ELR (cell line): ENCODE data around the gene PIP4K2A.
"Not testable (repeated sequence)": the region's sequence is repeated elsewhere in the genome, so short reads cannot be mapped to it uniquely, and the experiment has no call there.

Experiments
- DNase-seq: peaks from one replicate; pipeline ENCODE4 v3.0.0-alpha.2; 2015; ENCODE audit warnings: low read depth

The PIP4K2A gene

GRCh38 chr10:22714479-22715289 is at the start of gene PIP4K2A:
Gene PIP4K2A (minus strand): TSS chr10:22714578. CDS start chr10:22714326, 252 bp downstream.
- DNase-seq, result peak; percentile 82

DNA sequence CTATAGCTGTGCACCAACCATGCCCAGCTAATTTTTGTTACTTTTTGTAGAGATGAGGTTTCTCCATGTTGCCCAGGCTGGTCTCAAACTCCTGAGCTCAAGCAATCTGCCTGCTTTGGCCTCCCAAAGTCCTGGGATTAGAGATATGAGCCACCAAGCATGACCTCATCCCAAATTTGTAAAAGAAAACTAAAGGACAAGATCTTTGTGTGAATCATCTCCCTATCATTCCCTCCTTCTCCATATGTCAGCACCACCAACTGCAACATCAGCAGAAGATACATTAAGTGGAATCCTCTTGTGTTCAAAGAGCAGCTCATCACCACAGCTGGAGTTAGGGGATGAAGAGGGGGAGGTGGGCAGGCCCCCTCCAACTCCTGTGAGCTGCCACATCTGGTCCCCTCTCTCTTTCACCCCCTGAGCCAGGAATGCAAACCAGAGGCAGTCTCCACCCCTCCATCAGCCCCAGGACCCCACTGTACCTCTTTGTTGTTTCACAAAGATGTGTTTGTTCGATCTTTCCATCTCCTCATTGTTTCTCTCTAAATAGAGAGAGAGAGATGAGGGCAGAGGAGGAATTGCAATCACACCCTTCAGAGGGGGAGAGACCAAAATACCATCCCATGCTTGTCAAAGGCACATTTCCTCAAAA is 47.3 kb upstream of the PIP4K2A start:
- DNase-seq, result peak; percentile 19

GRCh38 chr10:22760025-22760424 is 45.6 kb upstream of the PIP4K2A start:
- no peak for DNase-seq

DNA sequence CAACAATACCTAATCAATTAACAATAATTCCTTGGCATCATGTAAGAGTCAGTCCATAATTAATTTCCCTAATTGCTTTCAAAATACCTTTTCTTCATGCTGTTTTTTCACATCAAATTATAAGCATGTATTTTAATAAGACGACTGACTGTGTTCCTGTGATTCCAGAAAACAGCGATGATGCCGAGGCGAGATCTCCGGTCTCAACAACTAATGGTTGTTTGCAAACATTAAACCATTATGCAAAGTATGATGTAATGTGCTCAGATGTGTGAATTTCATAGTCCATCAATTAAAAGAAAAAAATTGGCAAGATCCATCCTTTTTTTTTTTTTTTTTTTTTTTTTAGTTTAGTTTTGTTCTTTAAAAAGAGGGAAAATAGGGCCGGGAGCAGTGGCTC is 44.5 kb upstream of the PIP4K2A start:
- no peak for DNase-seq

- DNase-seq, result no peak
Measured at GRCh38 chr10:22754296-22754695, 39.9 kb upstream of the PIP4K2A start.

DNA sequence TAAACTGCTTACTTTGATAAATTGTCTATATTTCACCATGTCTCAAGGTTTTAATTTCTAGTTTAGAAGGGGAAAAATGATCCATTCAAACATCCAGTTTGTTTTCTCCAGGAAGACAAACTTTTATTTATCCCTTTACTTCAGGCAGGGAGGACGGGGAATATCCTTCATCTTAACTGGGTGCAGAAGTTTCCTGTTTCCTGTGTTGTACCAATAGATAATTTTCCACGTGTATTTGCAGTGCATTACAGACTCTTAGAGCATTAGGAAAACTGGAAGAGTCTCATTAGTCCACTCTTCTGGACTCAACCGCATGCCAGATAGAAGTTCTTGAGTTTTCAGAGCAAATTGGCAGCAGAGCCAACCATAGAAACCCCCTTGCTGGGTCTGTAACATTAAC is 39.4 kb upstream of the PIP4K2A start:
- no peak for DNase-seq

DNA sequence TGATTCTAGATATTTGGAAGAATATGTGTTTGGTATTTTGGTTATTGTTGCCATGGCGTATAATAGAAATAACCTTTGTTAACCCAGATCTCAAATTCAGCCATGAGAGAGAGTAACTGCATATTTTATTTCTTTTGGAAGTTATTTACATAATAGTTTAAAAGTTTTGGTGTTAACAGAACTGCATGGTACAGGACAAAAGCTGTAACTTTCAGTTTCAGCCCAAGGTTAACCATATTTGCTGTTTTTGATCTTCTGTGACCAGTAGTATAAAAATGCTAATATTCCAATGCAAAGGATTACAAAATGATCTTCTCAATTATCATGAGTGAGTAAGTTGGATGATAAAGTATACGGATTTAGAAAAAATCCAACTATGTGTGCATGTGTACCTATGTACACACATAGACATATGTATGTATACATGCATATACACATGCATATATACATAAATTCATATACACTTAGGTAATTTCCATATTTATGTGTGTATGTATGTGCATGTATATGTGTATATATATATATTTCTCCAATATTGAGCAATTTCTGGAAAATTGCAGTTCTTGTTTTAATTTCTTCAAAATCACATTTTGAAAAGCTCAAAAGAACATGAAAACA is 38.0 kb upstream of the PIP4K2A start:
- DNase-seq, result no peak

GRCh38 chr10:22750131-22750530 is 35.8 kb upstream of the PIP4K2A start:
- peak; percentile 12 for DNase-seq

DNA sequence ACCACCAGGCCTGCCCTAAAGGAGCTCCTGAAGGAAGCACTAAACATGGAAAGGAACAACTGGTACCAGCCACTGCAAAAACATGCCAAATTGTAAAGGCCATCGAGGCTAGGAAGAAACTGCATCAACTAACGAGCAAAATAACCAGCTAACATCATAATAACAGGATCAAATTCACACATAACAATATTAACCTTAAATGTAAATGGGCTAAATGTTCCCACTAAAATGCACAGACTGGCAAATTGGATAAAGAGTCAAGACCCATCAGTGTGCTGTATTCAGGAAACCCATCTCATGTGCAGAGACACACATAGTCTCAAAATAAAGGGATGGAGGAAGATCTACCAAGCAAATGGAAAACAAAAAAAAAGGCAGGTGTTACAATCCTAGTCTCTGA is 30.5 kb upstream of the PIP4K2A start:
- DNase-seq, result not testable (repeated sequence)

DNA sequence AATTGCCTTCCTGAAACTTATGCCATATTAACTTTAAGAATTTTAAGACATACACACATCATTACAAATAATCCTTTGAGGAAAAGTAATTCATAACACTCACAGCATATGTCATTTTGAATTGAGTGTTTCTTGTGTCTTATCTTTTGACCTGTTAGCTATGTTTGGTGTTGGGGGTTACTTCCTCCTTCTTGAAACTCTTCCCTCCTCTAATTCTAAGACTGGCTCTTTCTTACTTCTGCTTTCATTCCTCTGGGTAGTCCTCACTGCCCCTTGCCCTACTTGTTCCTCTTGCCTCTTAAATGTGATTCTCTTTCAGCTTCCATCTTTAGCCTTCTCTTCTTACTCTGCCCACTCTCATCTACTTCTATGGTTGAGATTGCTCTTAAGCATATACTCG is 28.3 kb upstream of the PIP4K2A start:
- no peak for DNase-seq

DNA sequence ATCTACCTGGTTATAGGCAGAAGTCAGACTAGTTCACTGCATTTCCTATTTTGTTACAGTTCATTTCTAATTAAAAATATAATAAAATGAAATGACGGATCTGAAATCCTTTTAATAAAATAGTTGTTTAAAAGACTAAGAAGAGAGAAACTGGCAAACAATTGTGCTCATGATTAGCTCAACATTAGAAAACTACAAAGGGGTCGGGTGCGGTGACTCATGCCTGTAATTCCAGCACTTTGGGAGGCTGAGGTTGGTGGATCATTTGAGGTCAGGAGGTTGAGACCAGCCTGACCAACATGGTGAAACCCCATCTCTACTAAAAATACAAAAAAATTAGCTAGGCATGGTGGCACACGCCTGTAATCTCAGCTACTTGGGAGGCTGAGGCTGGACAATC is 27.3 kb upstream of the PIP4K2A start:
- peak; percentile 54 for DNase-seq

DNA sequence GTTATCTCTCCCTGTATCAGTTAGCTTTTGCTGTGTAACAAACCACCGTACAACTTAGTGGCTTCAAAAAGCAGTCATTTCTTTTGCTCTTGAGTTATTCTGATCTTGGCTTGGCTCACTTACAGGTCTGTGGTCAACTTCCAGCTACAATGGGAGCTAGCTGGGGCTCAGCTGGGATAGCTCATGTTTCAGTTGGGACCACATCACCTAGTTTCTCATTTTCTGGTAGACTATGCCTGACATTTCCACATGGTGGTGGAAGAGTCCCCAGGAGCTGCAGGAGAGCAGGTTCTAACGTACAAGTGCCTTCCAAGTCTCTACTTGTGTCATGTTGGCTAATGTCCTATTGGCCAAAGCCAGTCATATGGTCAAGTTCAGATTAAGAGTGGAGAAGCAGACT is 25.8 kb upstream of the PIP4K2A start:
- peak; percentile 19 for DNase-seq

GRCh38 chr10:22737587-22737986 is 23.2 kb upstream of the PIP4K2A start:
- DNase-seq, result peak; percentile 90

DNA sequence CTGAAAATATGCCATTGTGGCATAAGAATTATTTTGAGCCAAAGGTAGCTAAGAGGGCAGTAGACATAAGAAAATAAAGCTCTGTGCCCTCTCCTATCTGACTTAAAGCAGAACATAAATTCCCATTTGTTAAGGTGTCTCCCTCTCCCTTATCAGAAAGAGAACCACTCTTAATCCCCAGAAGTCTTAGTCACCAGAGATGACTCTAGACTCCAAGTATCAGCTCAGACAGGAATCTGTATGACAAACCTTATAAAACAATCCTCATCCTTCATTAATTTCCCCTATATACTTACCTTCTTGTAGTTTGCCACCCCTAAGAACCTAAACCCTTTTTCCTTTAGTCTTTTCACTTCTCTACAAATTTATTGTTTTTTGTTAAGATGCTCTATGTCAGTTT is 21.8 kb upstream of the PIP4K2A start:
- DNase-seq, result peak; percentile 63

- no peak for DNase-seq
Measured at GRCh38 chr10:22733992-22734391, 19.6 kb upstream of the PIP4K2A start.

DNA sequence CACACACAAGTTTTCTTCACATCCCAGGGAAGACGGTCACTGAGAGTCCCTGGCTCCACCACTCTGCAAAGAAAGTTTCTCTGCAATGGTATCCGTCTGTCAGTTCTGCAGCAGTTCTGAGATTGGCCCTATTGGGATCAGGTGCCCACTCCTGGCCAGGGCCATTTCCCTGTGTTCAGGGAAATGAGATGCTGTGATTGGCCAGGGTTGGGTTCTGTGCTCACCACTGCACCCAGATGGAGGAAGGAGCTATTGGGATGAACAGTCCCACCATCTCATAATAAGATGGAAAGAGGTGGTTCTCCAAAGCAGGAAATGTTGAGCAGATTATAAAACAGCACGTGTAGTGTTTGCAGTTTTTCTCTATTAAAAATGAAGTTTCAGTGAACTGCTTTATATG is 13.3 kb upstream of the PIP4K2A start:
- no peak for DNase-seq

GRCh38 chr10:22727112-22727511 is 12.7 kb upstream of the PIP4K2A start:
- DNase-seq, result no peak

- DNase-seq, result no peak
Measured at GRCh38 chr10:22724773-22725172, 10.4 kb upstream of the PIP4K2A start.

DNA sequence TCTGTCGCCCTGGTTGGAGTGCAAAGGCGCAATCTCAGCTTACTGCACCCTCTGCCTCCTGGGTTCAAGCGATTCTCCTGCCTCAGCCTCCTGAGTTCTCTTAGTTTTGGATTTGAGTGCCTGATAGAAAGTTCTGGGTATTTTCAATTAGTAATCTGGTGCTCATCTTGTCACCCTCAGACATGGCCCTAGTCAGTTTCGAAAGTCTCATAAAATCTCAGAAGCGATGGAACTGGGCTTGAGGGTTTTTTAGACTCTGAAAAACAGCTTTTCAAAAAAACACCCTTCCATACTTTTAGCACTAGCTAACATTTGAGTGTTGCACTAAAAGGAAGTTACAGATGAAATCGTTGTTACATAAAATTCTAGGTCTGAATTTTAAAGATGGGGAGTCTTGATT is 9.4 kb upstream of the PIP4K2A start:
- DNase-seq, result no peak

GRCh38 chr10:22723343-22723779 is 9.0 kb upstream of the PIP4K2A start:
- no peak for DNase-seq

DNA sequence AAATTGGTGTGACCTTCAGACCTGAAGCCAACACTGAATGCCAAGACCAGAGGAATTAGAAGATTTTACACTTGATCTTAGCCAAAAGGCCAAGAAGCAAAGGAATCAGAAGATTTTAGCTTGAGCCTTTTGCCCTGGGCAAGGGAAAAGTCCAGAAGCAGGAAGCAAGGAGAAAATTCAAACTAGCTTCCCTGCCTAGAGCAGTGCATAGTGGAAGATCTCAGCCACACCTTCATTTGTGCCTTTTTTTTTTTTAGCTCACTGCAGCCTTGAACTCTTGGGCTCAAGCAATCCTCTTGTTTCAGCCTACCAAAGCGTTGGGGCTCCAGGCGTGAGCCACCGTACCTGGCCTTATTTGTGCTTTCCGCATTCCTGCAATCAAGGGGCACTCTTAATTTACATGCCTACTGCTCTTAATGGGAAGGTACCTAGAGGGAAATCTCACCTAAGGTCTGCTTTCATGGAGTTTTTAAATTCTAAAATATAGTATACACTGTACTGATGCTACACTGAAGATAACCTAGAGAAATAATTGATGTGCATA is 8.3 kb upstream of the PIP4K2A start:
- no peak for DNase-seq

DNA sequence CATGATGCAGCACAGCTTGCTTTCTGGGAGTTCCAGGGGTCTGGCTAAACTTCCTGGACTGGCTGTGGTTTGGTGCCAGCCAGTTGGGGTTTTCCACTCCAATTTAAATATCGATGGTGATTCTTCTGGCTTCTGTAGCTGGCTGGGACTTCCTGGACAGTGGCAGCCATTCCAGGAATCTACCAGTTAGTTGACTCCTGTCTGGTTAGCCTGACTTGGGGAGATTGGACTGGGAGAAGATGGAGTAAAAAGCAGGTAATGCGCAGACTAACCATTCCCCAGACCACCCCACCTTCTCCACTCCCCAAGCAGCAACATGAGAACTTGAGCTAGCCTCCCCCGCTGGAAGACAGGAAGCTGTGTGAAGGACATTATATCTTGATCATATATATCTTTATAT is 6.3 kb upstream of the PIP4K2A start:
- no peak for DNase-seq
